Stimulated activated CD4-positive, alpha-beta T cell treated with anti-CD3 and anti-CD28 coated beads, Interleukin-2, amount 100 ng/mL, for 4 hours (primary cell): ENCODE data around the gene ARHGEF10L.

Experiments
- DNase-seq: peaks from one replicate; pipeline ENCODE4 v3.0.0-alpha.2; 2020; ENCODE audit warnings: low read depth

Gene ARHGEF10L

GRCh38 chr1:17661546-17662157, 122.2 kb downstream of the ARHGEF10L start:
- DNase-seq, result peak; percentile 5

GRCh38 chr1:17662296-17662695, 122.8 kb downstream of the ARHGEF10L start:
- no peak for DNase-seq

GRCh38 chr1:17662786-17663185, 123.3 kb downstream of the ARHGEF10L start:
- no peak for DNase-seq

GRCh38 chr1:17663646-17664045, 124.1 kb downstream of the ARHGEF10L start:
- no peak for DNase-seq

- no peak for DNase-seq
Measured at GRCh38 chr1:17664322-17664721, 124.8 kb downstream of the ARHGEF10L start.

GRCh38 chr1:17665054-17665453, 125.6 kb downstream of the ARHGEF10L start:
- no peak for DNase-seq

- no peak for DNase-seq
Measured at GRCh38 chr1:17665950-17666720, 126.6 kb downstream of the ARHGEF10L start.

- no peak for DNase-seq
Measured at GRCh38 chr1:17667641-17668040, 128.1 kb downstream of the ARHGEF10L start.

- no peak for DNase-seq
Measured at GRCh38 chr1:17668195-17668594, 128.7 kb downstream of the ARHGEF10L start.

- DNase-seq, result no peak
Measured at GRCh38 chr1:17668624-17669175, 129.2 kb downstream of the ARHGEF10L start.

- no peak for DNase-seq
Measured at GRCh38 chr1:17669305-17669704, 129.8 kb downstream of the ARHGEF10L start.

- DNase-seq, result no peak
Measured at GRCh38 chr1:17669866-17670451, 130.5 kb downstream of the ARHGEF10L start.

GRCh38 chr1:17670587-17671313, 131.3 kb downstream of the ARHGEF10L start:
- no peak for DNase-seq

- DNase-seq, result no peak
Measured at GRCh38 chr1:17671314-17671705, 131.8 kb downstream of the ARHGEF10L start.

- DNase-seq, result no peak
Measured at GRCh38 chr1:17671741-17672140, 132.2 kb downstream of the ARHGEF10L start.

GRCh38 chr1:17672226-17672625, 132.7 kb downstream of the ARHGEF10L start:
- no peak for DNase-seq

GRCh38 chr1:17673329-17674072, 134.0 kb downstream of the ARHGEF10L start:
- DNase-seq, result no peak

- DNase-seq, result no peak
Measured at GRCh38 chr1:17674726-17675500, 135.4 kb downstream of the ARHGEF10L start.

- no peak for DNase-seq
Measured at GRCh38 chr1:17675744-17676143, 136.2 kb downstream of the ARHGEF10L start.

- DNase-seq, result no peak
Measured at GRCh38 chr1:17676387-17677060, 137.0 kb downstream of the ARHGEF10L start.
